IPS-18c (cell line): ENCODE data around the gene LSMEM2.
A peak's percentile ranks its signal among the peaks of the same experiment; 100 is the strongest.
"Not testable (repeated sequence)": the region's sequence is repeated elsewhere in the genome, so short reads cannot be mapped to it uniquely, and the experiment has no call there.

Source experiments
- H3K4me3 ChIP-seq: 2 replicates; pipeline ENCODE4 v1.7.0; 2013; ENCODE audit warnings: low read depth, mild to moderate bottlenecking, low read length, moderate library complexity; ENCODE audit not compliant: insufficient read depth
- H3K9me3 ChIP-seq: one replicate; pipeline ENCODE4 v1.6.1; 2013; ENCODE audit warnings: mild to moderate bottlenecking, low read length, moderate library complexity; ENCODE audit not compliant: control insufficient read depth, insufficient read depth

The LSMEM2 gene

GRCh38 chr3:50260027-50260941, 18.6 kb upstream of the LSMEM2 start:
- Histone ChIP-seq H3K4me3 (peak overlapping the region; percentile 51), H3K9me3 (no peaks in the 10 kb centered on the region)

GRCh38 chr3:50260942-50261441, 17.9 kb upstream of the LSMEM2 start:
- no peaks in the 10 kb centered on the region for H3K9me3 ChIP-seq
- no peak overlapping the region; the same call in 1 of the 2 replicates for H3K4me3 ChIP-seq

GRCh38 chr3:50261505-50261904, 17.4 kb upstream of the LSMEM2 start:
- Histone ChIP-seq H3K4me3 (no peak overlapping the region), H3K9me3 (no peaks in the 10 kb centered on the region)

- H3K4me3 ChIP-seq, H3K9me3 ChIP-seq: not testable (repeated sequence)
Observed at GRCh38 chr3:50262200-50262599, 16.7 kb upstream of the LSMEM2 start.

GRCh38 chr3:50262778-50263177, 16.1 kb upstream of the LSMEM2 start:
- no peaks in the 10 kb centered on the region for H3K9me3 ChIP-seq
- no peak overlapping the region for H3K4me3 ChIP-seq

- Histone ChIP-seq H3K4me3 (peak overlapping the region; percentile 21; the same call in 1 of the 2 replicates), H3K9me3 (no peaks in the 10 kb centered on the region)
Observed at GRCh38 chr3:50263478-50264382, 15.2 kb upstream of the LSMEM2 start.

- Histone ChIP-seq H3K4me3 (peak overlapping the region; percentile 21; the same call in 1 of the 2 replicates), H3K9me3 (no peaks in the 10 kb centered on the region)
Observed at GRCh38 chr3:50264383-50264963, 14.4 kb upstream of the LSMEM2 start.

GRCh38 chr3:50264964-50265485, 13.9 kb upstream of the LSMEM2 start:
- H3K9me3 ChIP-seq: no peaks in the 10 kb centered on the region
- no peak overlapping the region for H3K4me3 ChIP-seq

- Histone ChIP-seq H3K4me3 (no peak overlapping the region), H3K9me3 (no peaks in the 10 kb centered on the region)
Observed at GRCh38 chr3:50265571-50265970, 13.3 kb upstream of the LSMEM2 start.

GRCh38 chr3:50266017-50266416, 12.9 kb upstream of the LSMEM2 start:
- no peak overlapping the region for H3K4me3 ChIP-seq
- H3K9me3 ChIP-seq: no peaks in the 10 kb centered on the region

GRCh38 chr3:50266836-50267235, 12.1 kb upstream of the LSMEM2 start:
- Histone ChIP-seq H3K4me3 (peak overlapping the region; percentile 15; the same call in 1 of the 2 replicates), H3K9me3 (no peaks in the 10 kb centered on the region)

- H3K4me3 ChIP-seq: peak overlapping the region; percentile 24; the same call in 1 of the 2 replicates
- H3K9me3 ChIP-seq: no peaks in the 10 kb centered on the region
Observed at GRCh38 chr3:50267280-50267913, 11.5 kb upstream of the LSMEM2 start.

GRCh38 chr3:50268276-50268675, 10.6 kb upstream of the LSMEM2 start:
- Histone ChIP-seq H3K9me3 (no peaks in the 10 kb centered on the region), H3K4me3 (no peak overlapping the region)

GRCh38 chr3:50268703-50269451, 10.0 kb upstream of the LSMEM2 start, which contains the start of gene SEMA3B:
Gene SEMA3B (plus strand): TSS chr3:50269147. CDS start chr3:50269241, 94 bp downstream.
- Histone ChIP-seq H3K9me3 (no peaks in the 10 kb centered on the region), H3K4me3 (no peak within 1 kb of the TSS; the same call in 1 of the 2 replicates)

- Histone ChIP-seq H3K9me3 (no peaks in the 10 kb centered on the region), H3K4me3 (no peak overlapping the region)
Observed at GRCh38 chr3:50269460-50269859, 9.4 kb upstream of the LSMEM2 start.

- Histone ChIP-seq H3K4me3 (no peak overlapping the region; the same call in 1 of the 2 replicates), H3K9me3 (no peaks in the 10 kb centered on the region)
Observed at GRCh38 chr3:50269977-50270413, 8.9 kb upstream of the LSMEM2 start.
